Memory B cell (primary cell): ENCODE results near the gene IFNAR1.
A peak's percentile ranks its signal among the peaks of the same experiment; 100 is the strongest.
"Not testable (repeated sequence)": the region's sequence is repeated elsewhere in the genome, so short reads cannot be mapped to it uniquely, and the experiment has no call there.

Experiments used
- ATAC-seq: fragments of 150-1000 bp; cut with Tn5 transposase; 2 replicates; pipeline ENCODE4 v1.10.0; 2021; ENCODE audit warnings: low read depth, mild to moderate bottlenecking, moderate library complexity
- DNase-seq, 2 donors: peaks; one replicate each; pipeline ENCODE4 v3.0.0; 2022; ENCODE audit warnings: low spot score in 2 of 2
- H3K27ac Mint-ChIP-seq: one replicate; pipeline ENCODE4 v1.8.0; 2022; ENCODE audit warnings: mild to moderate bottlenecking, moderate library complexity, mixed read lengths
- H3K27me3 Mint-ChIP-seq: one replicate; pipeline ENCODE4 v1.8.0; 2022; ENCODE audit warnings: mixed read lengths
- H3K36me3 Mint-ChIP-seq: one replicate; pipeline ENCODE4 v1.8.0; 2022; ENCODE audit warnings: mild to moderate bottlenecking, mixed read lengths
- H3K4me1 Mint-ChIP-seq: one replicate; pipeline ENCODE4 v1.8.0; 2022; ENCODE audit warnings: mixed read lengths
- H3K4me3 Mint-ChIP-seq: one replicate; pipeline ENCODE4 v1.8.0; 2022; ENCODE audit warnings: mild to moderate bottlenecking, moderate library complexity, mixed read lengths
- H3K9me3 Mint-ChIP-seq: one replicate; pipeline ENCODE4 v1.8.0; 2022; ENCODE audit warnings: mixed read lengths

Gene IFNAR1

GRCh38 chr21:33315946-33316710 is 8.6 kb upstream of the IFNAR1 start:
- H3K27ac Mint-ChIP-seq, result no peak overlapping the region
- no peaks in the 10 kb centered on the region for H3K9me3 Mint-ChIP-seq
- H3K36me3 Mint-ChIP-seq, result no peaks in the 10 kb centered on the region

GRCh38 chr21:33317145-33317544 is 7.6 kb upstream of the IFNAR1 start:
- H3K9me3 Mint-ChIP-seq, result no peaks in the 10 kb centered on the region
- H3K27me3 Mint-ChIP-seq, result no peaks in the 10 kb centered on the region
- ATAC-seq (no peak), DNase-seq (no peak)
- H3K4me3 Mint-ChIP-seq, result no peak overlapping the region
- no peak overlapping the region for H3K27ac Mint-ChIP-seq
- H3K4me1 Mint-ChIP-seq, result peaks cover 5% of the 10 kb centered on the region
- H3K36me3 Mint-ChIP-seq, result no peaks in the 10 kb centered on the region

More at GRCh38 chr21:33315946-33316710, 8.6 kb upstream of the IFNAR1 start:
- no peak overlapping the region for H3K4me3 Mint-ChIP-seq
- DNase-seq (no peak), ATAC-seq (no peak)
- no peaks in the 10 kb centered on the region for H3K27me3 Mint-ChIP-seq
- H3K4me1 Mint-ChIP-seq, result peaks cover 5% of the 10 kb centered on the region

GRCh38 chr21:33317786-33318486 is 6.8 kb upstream of the IFNAR1 start:
- H3K4me1 Mint-ChIP-seq, result no peaks in the 10 kb centered on the region
- no peaks in the 10 kb centered on the region for H3K9me3 Mint-ChIP-seq
- ATAC-seq, result no peak
- no peaks in the 10 kb centered on the region for H3K36me3 Mint-ChIP-seq
- H3K27me3 Mint-ChIP-seq, result no peaks in the 10 kb centered on the region
- DNase-seq, result no peak
- H3K4me3 Mint-ChIP-seq, result no peak overlapping the region
- no peak overlapping the region for H3K27ac Mint-ChIP-seq

GRCh38 chr21:33321005-33321404 is 3.8 kb upstream of the IFNAR1 start:
- H3K36me3 Mint-ChIP-seq, H3K27me3 Mint-ChIP-seq, H3K4me1 Mint-ChIP-seq, H3K9me3 Mint-ChIP-seq, ATAC-seq, H3K4me3 Mint-ChIP-seq, DNase-seq, H3K27ac Mint-ChIP-seq: not testable (repeated sequence)

GRCh38 chr21:33323610-33324009 is 1.2 kb upstream of the IFNAR1 start:
- not testable (repeated sequence) for H3K9me3 Mint-ChIP-seq, ATAC-seq, H3K4me3 Mint-ChIP-seq, H3K27me3 Mint-ChIP-seq, H3K27ac Mint-ChIP-seq, DNase-seq, H3K36me3 Mint-ChIP-seq
- H3K4me1 Mint-ChIP-seq, result peaks cover 13% of the 10 kb centered on the region

GRCh38 chr21:33325222-33326067 is 675 bp downstream of the IFNAR1 start:
- ATAC-seq (peak; percentile 61), DNase-seq (peak; percentile 79 to 80)
- H3K4me1 Mint-ChIP-seq, result peaks cover 25% of the 10 kb centered on the region
- H3K9me3 Mint-ChIP-seq, result no peaks in the 10 kb centered on the region
- no peaks in the 10 kb centered on the region for H3K27me3 Mint-ChIP-seq
- peaks cover 7% of the 10 kb centered on the region for H3K36me3 Mint-ChIP-seq
- H3K27ac Mint-ChIP-seq, result no peak overlapping the region
- H3K4me3 Mint-ChIP-seq, result no peak overlapping the region

GRCh38 chr21:33327326-33327725 is 2.6 kb downstream of the IFNAR1 start:
- Mint-ChIP-seq H3K36me3 (peaks cover 10% of the 10 kb centered on the region), H3K9me3 (no peaks in the 10 kb centered on the region), H3K27ac (peak overlapping the region; percentile 55), H3K27me3 (no peaks in the 10 kb centered on the region), H3K4me3 (no peak overlapping the region), H3K4me1 (peaks cover 43% of the 10 kb centered on the region)
- ATAC-seq (no peak), DNase-seq (no peak)

GRCh38 chr21:33327792-33328433 is 3.1 kb downstream of the IFNAR1 start:
- H3K4me3 Mint-ChIP-seq, result peak overlapping the region; percentile 43
- H3K9me3 Mint-ChIP-seq, result no peaks in the 10 kb centered on the region
- H3K4me1 Mint-ChIP-seq, result peaks cover 48% of the 10 kb centered on the region
- no peak for DNase-seq
- H3K27ac Mint-ChIP-seq, result peak overlapping the region; percentile 55
- H3K36me3 Mint-ChIP-seq, result peaks cover 14% of the 10 kb centered on the region
- no peaks in the 10 kb centered on the region for H3K27me3 Mint-ChIP-seq
- ATAC-seq, result no peak

- Mint-ChIP-seq H3K4me1 (peaks cover 53% of the 10 kb centered on the region), H3K27ac (peak overlapping the region; percentile 68), H3K27me3 (no peaks in the 10 kb centered on the region), H3K36me3 (peaks cover 18% of the 10 kb centered on the region), H3K9me3 (peaks cover 3% of the 10 kb centered on the region), H3K4me3 (no peak overlapping the region)
- ATAC-seq, result peak; percentile 26
- DNase-seq, result no peak
These were observed 6.0 kb downstream of the IFNAR1 start for GRCh38 chr21:33330726-33331125.

- H3K4me1 Mint-ChIP-seq, result peaks cover 48% of the 10 kb centered on the region
- H3K36me3 Mint-ChIP-seq, result peaks cover 19% of the 10 kb centered on the region
- H3K4me3 Mint-ChIP-seq, result peak overlapping the region; percentile 75
- DNase-seq (no peak), ATAC-seq (peak; percentile 93)
- H3K9me3 Mint-ChIP-seq, result peaks cover 3% of the 10 kb centered on the region
- H3K27ac Mint-ChIP-seq, result peak overlapping the region; percentile 68
- H3K27me3 Mint-ChIP-seq, result no peaks in the 10 kb centered on the region
These were observed 7.4 kb downstream of the IFNAR1 start for GRCh38 chr21:33332143-33332542.

- H3K4me3 Mint-ChIP-seq, result no peak overlapping the region
- ATAC-seq, result no peak
- H3K27ac Mint-ChIP-seq, result peak overlapping the region; percentile 24
- no peaks in the 10 kb centered on the region for H3K27me3 Mint-ChIP-seq
- no peak for DNase-seq
- H3K36me3 Mint-ChIP-seq, result peaks cover 16% of the 10 kb centered on the region
- peaks cover 39% of the 10 kb centered on the region for H3K4me1 Mint-ChIP-seq
- peaks cover 3% of the 10 kb centered on the region for H3K9me3 Mint-ChIP-seq
These were observed 9.4 kb downstream of the IFNAR1 start for GRCh38 chr21:33334191-33334590.

- Mint-ChIP-seq H3K9me3 (peaks cover 3% of the 10 kb centered on the region), H3K4me3 (no peak overlapping the region), H3K27ac (peak overlapping the region; percentile 24), H3K4me1 (peaks cover 36% of the 10 kb centered on the region), H3K27me3 (no peaks in the 10 kb centered on the region), H3K36me3 (peaks cover 17% of the 10 kb centered on the region)
- DNase-seq (no peak), ATAC-seq (no peak)
These were observed 10.1 kb downstream of the IFNAR1 start for GRCh38 chr21:33334824-33335223.

GRCh38 chr21:33339135-33339534 is 14.4 kb downstream of the IFNAR1 start:
- Mint-ChIP-seq H3K27me3 (no peaks in the 10 kb centered on the region), H3K9me3 (no peaks in the 10 kb centered on the region), H3K36me3 (peaks cover 17% of the 10 kb centered on the region), H3K4me1 (peaks cover 10% of the 10 kb centered on the region), H3K4me3 (peak overlapping the region; percentile 17), H3K27ac (peak overlapping the region; percentile 64)
- ATAC-seq (peak; percentile 50), DNase-seq (no peak)
